Measurements from ENCODE around the gene KCNJ5.

DNA sequence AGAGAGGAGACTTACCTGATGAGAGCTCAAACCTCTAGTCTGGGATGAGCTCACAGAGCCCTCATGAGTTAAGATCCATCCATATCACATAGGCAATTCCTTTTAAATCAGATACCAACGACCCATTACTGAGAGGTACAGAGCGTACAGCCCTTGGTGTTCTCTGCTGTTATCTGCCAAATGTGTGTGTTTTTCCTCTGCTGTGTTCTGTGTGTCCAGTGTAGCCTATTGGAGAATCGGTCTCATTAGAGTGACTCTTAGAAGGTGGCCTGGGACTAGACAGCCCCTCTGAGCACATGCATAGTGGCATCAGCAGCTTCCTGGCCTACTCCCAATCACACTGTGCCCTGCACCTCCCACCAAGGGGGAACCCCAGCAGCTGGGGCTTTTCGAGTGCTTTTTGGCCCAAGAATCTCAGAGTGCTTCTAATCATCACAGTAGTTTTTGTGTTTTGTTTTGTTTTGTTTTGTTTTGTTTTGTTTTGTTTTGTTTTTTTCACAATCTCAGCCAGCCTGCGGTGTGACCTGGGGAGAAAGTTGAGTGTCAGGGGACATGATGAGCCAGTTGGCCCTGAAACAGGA, 26.1 kb downstream of the KCNJ5 start:
- TF ChIP-seq, protein P1, sequence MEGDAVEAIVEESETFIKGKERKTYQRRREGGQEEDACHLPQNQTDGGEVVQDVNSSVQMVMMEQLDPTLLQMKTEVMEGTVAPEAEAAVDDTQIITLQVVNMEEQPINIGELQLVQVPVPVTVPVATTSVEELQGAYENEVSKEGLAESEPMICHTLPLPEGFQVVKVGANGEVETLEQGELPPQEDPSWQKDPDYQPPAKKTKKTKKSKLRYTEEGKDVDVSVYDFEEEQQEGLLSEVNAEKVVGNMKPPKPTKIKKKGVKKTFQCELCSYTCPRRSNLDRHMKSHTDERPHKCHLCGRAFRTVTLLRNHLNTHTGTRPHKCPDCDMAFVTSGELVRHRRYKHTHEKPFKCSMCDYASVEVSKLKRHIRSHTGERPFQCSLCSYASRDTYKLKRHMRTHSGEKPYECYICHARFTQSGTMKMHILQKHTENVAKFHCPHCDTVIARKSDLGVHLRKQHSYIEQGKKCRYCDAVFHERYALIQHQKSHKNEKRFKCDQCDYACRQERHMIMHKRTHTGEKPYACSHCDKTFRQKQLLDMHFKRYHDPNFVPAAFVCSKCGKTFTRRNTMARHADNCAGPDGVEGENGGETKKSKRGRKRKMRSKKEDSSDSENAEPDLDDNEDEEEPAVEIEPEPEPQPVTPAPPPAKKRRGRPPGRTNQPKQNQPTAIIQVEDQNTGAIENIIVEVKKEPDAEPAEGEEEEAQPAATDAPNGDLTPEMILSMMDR (conservative IDR thresholded peaks at IDR 0.05), result no peak
- no peak for TF ChIP-seq ZFX (IDR thresholded peaks at IDR 0.05)

All from C4-2B (cell line).